Measurements from ENCODE around the gene ADAMTS6.

ADAMTS6 gene

DNA sequence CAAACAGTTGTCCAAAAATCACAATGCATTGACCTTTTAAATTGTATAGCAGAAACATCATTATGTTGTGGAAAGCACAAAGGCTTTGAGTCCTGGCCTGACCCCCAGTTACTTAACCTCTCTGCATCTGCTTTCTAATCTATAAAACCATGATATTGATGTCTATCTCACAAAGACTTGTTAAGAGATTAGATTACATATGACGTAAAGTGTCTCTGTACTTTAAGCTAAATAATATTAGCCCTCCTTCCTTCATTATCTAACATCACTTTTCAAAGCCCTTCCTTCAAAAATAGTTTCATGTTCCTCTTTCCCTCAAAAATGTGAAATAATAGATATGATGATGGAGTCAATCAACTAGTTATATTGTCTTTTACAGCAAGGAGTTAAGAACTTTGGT, 3.4 kb downstream of the ADAMTS6 start:
- H3K4me3 ChIP-seq = no peak overlapping the region
- no peak overlapping the region for H3K27ac ChIP-seq

GRCh38 chr5:65475895-65476294, 5.8 kb downstream of the ADAMTS6 start:
- H3K27ac ChIP-seq = no peak overlapping the region
- no peak overlapping the region for H3K4me3 ChIP-seq

GRCh38 chr5:65475336-65475735, 6.4 kb downstream of the ADAMTS6 start:
- Histone ChIP-seq H3K27ac (no peak overlapping the region), H3K4me3 (no peak overlapping the region)

DNA sequence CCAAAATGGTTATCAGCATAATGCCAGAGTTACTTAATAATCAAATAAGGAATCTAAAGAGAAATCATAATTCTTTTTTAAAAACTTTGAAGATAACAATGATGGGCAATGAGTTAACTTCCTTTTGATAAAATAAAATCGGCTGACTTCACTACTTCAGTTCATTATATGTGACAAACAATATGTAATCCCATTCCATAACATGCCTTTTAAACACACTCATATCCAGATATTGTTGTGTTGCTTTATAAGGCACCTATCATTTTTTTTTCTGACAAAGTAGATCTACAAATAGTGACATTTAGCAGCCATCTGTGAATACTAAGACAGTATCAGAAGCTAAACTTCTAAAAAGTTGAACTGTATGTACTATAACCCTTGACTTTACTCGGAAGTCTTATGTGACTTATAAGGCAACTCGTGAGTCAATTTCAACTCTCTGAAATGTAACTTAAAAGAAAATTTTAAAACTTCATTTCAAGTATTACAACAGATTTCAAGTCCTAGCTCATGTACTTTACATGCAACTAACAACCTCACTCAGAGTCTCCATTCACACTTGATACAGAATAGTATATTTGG, 7.5 kb downstream of the ADAMTS6 start:
- H3K27ac ChIP-seq = no peak overlapping the region
- no peak overlapping the region for H3K4me3 ChIP-seq

DNA sequence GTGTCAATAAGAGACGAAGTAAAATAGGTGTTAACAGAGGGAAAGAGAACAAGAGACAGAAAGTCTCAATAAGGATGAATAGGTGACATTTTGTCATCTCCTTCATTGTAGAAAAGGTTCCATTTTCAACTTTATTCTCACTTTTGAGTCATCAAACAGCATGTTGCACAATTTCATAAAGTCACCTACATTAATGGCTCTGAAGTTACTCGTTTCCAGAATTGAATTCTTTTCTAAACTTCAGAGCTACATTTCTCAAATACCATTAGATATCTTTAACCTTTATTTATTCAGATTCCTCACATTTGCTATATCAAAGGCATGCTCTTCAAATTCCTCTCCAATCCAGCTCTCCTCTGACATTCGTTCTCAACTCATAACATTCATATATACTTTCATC, 13.1 kb downstream of the ADAMTS6 start:
- no peak overlapping the region for H3K4me3 ChIP-seq
- H3K27ac ChIP-seq = no peak overlapping the region

- no peak overlapping the region for H3K4me3 ChIP-seq
- H3K27ac ChIP-seq = no peak overlapping the region
Observed at GRCh38 chr5:65462139-65462705, 19.5 kb downstream of the ADAMTS6 start.

- Histone ChIP-seq H3K4me3 (no peak overlapping the region), H3K27ac (no peak overlapping the region)
Observed at GRCh38 chr5:65461490-65461889, 20.2 kb downstream of the ADAMTS6 start.

- no peak overlapping the region for H3K4me3 ChIP-seq
Observed at GRCh38 chr5:65459995-65460394, 21.7 kb downstream of the ADAMTS6 start.

GRCh38 chr5:65455064-65455463, 26.7 kb downstream of the ADAMTS6 start:
- Histone ChIP-seq H3K27ac (no peak overlapping the region), H3K4me3 (no peak overlapping the region)

More at GRCh38 chr5:65459995-65460394, 21.7 kb downstream of the ADAMTS6 start:
- H3K27ac ChIP-seq = no peak overlapping the region

DNA sequence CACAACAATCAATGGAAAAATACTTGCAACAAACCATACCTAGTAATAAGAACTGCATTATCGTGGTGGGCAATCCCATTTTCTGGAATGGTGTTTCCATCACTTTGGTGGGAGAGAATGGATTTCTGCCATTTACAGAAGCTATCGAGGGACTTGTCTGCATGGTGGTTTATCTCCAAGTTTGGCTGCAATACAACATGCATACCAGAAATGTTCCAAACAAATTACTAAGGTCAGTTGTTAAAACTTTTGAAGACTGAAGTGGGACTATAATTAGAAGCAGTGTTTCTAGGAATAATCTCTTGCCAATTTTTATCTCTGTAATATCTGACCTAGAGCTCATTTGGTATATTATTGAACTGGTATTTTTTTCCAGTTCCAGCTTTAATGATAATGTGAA, 30.3 kb downstream of the ADAMTS6 start:
- Histone ChIP-seq H3K27ac (no peak overlapping the region), H3K4me3 (no peak overlapping the region)

GRCh38 chr5:65446682-65447081, 35.0 kb downstream of the ADAMTS6 start:
- H3K27ac ChIP-seq = no peak overlapping the region
- no peak overlapping the region for H3K4me3 ChIP-seq

DNA sequence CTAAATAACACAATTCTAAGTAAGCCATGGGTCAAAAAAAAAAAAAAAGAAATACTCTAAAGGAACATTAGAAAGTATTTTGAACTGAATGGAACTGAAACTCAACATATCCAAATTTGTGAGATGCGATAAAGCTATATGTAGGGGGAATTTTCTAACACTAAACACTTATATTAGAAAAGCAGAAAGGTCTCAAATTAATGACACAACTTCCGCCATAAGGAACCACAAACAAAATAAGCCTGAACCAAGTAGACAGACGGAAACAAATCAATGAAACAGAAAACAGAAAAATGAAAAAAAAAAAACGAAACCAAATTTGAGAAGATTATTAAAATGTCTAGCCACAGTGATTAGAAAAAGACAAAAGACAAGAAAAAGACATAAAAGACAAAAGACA, 39.9 kb downstream of the ADAMTS6 start:
- Histone ChIP-seq H3K4me3 (no peak overlapping the region), H3K27ac (no peak overlapping the region)

DNA sequence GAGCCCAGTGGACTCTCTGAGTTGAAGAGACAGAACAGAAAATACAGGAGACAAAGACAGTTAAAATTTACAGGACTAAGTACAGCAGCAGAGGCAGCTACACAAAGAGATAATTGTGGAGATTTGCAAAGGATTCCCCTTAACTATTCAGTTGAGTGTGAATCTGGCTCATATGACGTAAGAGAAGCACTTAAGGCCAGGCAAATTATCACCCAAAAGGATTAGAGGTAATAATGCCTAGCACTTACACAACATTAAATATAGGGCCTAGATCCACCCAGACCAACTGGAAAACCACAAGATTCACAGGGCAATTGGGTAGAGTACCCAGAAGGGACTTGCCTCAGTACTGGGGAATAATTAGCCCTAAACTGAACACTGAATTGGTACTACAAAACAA, 41.3 kb downstream of the ADAMTS6 start:
- no peak overlapping the region for H3K4me3 ChIP-seq
- no peak overlapping the region for H3K27ac ChIP-seq

DNA sequence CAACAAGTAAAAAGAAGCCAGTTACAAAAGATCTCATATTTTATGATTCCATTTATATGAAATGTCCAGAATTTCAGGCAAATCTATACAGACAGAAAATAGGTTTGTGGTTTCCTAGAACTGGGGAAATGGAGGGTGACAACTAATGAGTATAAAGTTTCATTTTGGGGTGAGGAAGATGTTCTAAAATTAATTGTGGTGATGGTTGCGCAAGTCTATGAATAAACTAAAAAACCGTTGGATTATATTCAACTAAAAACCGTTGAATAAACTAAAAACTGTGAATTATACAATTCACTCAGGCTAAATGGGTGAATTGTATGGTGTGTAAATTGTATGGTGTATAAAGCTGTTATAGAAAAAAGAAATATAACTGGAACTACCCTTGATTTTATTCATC, 47.6 kb downstream of the ADAMTS6 start:
- Histone ChIP-seq H3K27ac (no peak overlapping the region), H3K4me3 (no peak overlapping the region)

GRCh38 chr5:65426656-65427055, 55.1 kb downstream of the ADAMTS6 start:
- no peak overlapping the region for H3K4me3 ChIP-seq

DNA sequence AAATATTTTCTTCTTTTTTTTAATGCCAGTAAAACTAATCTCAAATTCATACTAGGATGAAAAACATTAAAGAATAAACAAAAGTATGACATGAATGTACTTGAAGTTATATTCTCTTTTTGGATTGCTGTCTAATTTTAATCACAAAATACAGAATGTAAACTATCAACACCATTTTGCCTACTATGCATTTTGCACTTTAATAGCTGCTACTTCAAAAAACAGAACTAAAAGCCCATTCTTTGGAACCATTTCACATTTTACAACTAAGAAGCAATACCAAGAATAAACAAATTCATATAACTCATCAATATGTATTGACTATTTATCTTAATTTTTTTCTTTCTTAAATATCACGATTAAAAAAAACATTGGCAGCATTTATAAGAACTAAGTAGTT, 58.1 kb downstream of the ADAMTS6 start:
- Histone ChIP-seq H3K4me3 (no peak overlapping the region), H3K27ac (no peak overlapping the region)

More at GRCh38 chr5:65426656-65427055, 55.1 kb downstream of the ADAMTS6 start:
- no peak overlapping the region for H3K27ac ChIP-seq

- no peak overlapping the region for H3K27ac ChIP-seq
- no peak overlapping the region for H3K4me3 ChIP-seq
Observed at GRCh38 chr5:65418661-65419060, 63.1 kb downstream of the ADAMTS6 start.

GRCh38 chr5:65413822-65414221, 67.9 kb downstream of the ADAMTS6 start:
- H3K27ac ChIP-seq = no peak overlapping the region
- no peak overlapping the region for H3K4me3 ChIP-seq

DNA sequence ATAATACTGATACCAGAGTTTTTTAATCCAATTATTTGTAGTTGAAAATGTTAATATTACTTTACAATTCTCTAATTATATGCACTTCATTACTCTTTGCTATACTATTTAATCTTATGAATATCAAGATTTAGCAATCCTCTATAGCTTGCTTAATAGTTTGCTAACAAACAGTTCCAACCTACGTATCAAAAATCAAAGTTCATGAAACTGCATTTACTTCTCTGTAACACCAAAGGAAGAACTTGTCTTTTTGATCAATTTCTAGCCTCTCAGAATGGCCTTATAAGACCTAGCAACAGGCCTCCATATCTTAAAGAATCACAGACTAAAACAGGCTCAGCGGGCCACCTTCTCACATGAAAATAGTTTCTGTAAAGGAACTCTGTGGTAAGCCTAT, 68.9 kb downstream of the ADAMTS6 start:
- Histone ChIP-seq H3K27ac (no peak overlapping the region), H3K4me3 (no peak overlapping the region)

GRCh38 chr5:65411356-65411755, 70.4 kb downstream of the ADAMTS6 start:
- H3K4me3 ChIP-seq = no peak overlapping the region

DNA sequence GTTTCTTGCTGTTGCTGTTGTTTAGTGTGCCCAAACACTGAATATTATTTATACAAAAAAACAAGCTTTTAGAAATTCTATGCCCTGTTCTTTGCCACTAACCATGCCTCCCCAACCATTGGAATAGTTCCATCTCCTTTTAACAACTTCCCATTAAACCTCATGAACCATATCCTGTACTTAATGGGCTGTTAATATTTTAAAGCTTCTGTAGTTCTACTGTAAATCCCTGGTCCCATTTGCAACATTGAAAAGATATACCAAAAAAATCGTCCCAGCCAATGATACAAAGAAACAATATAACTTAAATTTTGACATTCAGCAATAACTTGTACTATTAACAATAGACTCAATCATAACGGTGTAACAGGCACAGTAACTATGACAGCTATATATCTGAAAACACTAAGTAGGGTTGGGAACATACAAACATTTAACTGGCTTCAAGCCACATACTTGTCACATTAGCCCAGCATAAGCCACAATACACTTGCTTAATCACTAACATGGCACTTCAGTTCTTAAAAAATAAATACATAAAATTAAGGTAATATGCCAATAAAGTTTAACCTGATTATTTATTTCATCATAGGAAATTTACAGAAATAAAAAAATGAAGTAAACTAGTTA, 86.1 kb downstream of the ADAMTS6 start:
- no peak overlapping the region for H3K27ac ChIP-seq
- H3K4me3 ChIP-seq = no peak overlapping the region

More at GRCh38 chr5:65411356-65411755, 70.4 kb downstream of the ADAMTS6 start:
- no peak overlapping the region for H3K27ac ChIP-seq

DNA sequence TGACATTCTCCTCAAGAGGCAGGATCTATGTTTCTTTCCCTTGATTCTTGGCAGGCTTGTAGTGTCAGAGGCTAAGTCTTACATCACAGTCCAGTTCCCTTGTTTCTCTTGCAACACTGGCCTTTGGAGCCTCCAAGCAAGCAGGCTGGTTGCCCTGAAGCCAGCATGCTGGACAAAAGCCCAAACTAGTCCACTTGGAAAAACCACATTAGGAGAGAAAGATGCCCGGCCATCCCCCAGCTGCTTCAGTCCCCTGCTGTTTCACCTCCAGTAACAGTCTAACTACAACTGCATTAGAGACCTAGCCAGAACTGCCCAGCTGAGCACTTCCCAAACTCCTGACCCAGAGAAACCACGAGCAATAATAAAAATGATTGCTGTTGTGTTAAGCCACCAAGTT, 87.6 kb downstream of the ADAMTS6 start:
- Histone ChIP-seq H3K27ac (no peak overlapping the region), H3K4me3 (no peak overlapping the region)

All from skin epidermis (tissue), 12 donors.